Suprapubic skin (tissue), 4 donors: ENCODE results near the gene XPNPEP2.

Source experiments
- EP300 ChIP-seq: sonication (generic); formaldehyde crosslinking; IDR thresholded peaks from one replicate; pipeline ENCODE4 v1.6.1; 2017; ENCODE audit warnings: antibody characterized with exemption
- POLR2A ChIP-seq, 2 donors: fragments of 450-650 bp; IDR thresholded peaks; one replicate each; pipeline ENCODE4 v1.6.1; 2017; ENCODE audit warnings: antibody characterized with exemption in 2 of 2, mild to moderate bottlenecking in 2 of 2, moderate library complexity in 2 of 2
- POLR2AphosphoS5 ChIP-seq, 3 donors: sonication (generic); formaldehyde crosslinking; IDR thresholded peaks; one replicate each; pipeline ENCODE4 v1.6.1; 2017; ENCODE audit warnings: antibody characterized with exemption in 3 of 3
- TF ChIP-seq, protein P1 (sequence below), 2 donors: fragments of 200-600 bp in 1 of 2; fragments of 450-650 bp in 1 of 2; sonication (generic) in 1 of 2; IDR thresholded peaks; one replicate each; pipeline ENCODE4 v1.5.1; 2016 to 2019; ENCODE audit warnings: antibody characterized with exemption in 2 of 2, mild to moderate bottlenecking in 1 of 2, moderate library complexity in 1 of 2

DNA sequence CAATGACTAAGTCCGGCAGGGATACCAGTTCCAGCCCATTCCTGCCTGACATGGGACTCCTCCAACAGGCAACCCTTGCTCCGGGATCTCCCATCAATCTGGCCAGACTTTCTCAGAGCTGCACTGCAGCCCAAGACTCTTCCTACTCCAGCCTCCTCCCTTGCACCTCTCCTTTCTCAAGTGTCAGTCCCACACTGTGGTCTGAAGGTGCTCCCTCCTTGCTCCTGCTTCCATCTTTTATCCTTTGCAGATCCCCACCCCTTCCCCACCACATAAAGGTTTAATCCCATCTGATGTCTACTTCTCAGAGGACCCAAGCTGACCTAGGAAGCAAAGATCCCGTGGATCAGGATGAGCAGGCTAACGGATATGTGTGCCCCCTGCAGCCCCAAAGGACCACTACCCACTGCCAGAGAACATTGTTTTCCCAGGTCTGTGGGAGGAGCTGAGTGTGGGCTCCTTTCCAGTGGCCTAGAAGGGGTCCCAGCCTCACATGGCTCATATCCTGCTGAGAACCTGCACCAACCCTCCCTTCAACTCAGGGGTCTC, 33.3 kb upstream of the XPNPEP2 start:
- TF ChIP-seq, protein P1, sequence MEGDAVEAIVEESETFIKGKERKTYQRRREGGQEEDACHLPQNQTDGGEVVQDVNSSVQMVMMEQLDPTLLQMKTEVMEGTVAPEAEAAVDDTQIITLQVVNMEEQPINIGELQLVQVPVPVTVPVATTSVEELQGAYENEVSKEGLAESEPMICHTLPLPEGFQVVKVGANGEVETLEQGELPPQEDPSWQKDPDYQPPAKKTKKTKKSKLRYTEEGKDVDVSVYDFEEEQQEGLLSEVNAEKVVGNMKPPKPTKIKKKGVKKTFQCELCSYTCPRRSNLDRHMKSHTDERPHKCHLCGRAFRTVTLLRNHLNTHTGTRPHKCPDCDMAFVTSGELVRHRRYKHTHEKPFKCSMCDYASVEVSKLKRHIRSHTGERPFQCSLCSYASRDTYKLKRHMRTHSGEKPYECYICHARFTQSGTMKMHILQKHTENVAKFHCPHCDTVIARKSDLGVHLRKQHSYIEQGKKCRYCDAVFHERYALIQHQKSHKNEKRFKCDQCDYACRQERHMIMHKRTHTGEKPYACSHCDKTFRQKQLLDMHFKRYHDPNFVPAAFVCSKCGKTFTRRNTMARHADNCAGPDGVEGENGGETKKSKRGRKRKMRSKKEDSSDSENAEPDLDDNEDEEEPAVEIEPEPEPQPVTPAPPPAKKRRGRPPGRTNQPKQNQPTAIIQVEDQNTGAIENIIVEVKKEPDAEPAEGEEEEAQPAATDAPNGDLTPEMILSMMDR (IDR thresholded peaks at IDR 0.05): no peak
- TF ChIP-seq POLR2A (IDR thresholded peaks at IDR 0.05) (no peak), POLR2AphosphoS5 (IDR thresholded peaks at IDR 0.05) (no peak), EP300 (no peak)
